IMR-90 (cell line): ENCODE results near the gene CCL5.

Experiments used
- ELK1 ChIP-seq: fragments of 150-350 bp; IDR thresholded peaks from 2 replicates; pipeline ENCODE4 v1.6.1; 2016; ENCODE audit warnings: low read depth, mild to moderate bottlenecking, low read length, moderate library complexity, borderline replicate concordance
- MAZ ChIP-seq: IDR thresholded peaks from 2 replicates; pipeline ENCODE4 v1.6.1; 2012; ENCODE audit warnings: low read depth, mild to moderate bottlenecking, low read length, improper control_type of control experiment, moderate library complexity, borderline replicate concordance
- POLR2A ChIP-seq: IDR thresholded peaks from 2 replicates; pipeline ENCODE4 v1.6.1; 2012; ENCODE audit warnings: mild to moderate bottlenecking, low read depth, low read length
- SMC3 ChIP-seq: fragments of 150-350 bp; IDR thresholded peaks from 2 replicates; pipeline ENCODE4 v1.6.1; 2016; ENCODE audit warnings: low read depth, mild to moderate bottlenecking, antibody characterized with exemption, low read length, moderate library complexity
- TF ChIP-seq, protein P1 (sequence below): conservative IDR thresholded peaks from 2 replicates; pipeline ENCODE4 v1.5.1; 2012; ENCODE audit warnings: mild to moderate bottlenecking, low read depth, low read length, improper control_type of control experiment

- TF ChIP-seq, protein P1, sequence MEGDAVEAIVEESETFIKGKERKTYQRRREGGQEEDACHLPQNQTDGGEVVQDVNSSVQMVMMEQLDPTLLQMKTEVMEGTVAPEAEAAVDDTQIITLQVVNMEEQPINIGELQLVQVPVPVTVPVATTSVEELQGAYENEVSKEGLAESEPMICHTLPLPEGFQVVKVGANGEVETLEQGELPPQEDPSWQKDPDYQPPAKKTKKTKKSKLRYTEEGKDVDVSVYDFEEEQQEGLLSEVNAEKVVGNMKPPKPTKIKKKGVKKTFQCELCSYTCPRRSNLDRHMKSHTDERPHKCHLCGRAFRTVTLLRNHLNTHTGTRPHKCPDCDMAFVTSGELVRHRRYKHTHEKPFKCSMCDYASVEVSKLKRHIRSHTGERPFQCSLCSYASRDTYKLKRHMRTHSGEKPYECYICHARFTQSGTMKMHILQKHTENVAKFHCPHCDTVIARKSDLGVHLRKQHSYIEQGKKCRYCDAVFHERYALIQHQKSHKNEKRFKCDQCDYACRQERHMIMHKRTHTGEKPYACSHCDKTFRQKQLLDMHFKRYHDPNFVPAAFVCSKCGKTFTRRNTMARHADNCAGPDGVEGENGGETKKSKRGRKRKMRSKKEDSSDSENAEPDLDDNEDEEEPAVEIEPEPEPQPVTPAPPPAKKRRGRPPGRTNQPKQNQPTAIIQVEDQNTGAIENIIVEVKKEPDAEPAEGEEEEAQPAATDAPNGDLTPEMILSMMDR: no peak
- TF ChIP-seq SMC3: no peak
- no peak for TF ChIP-seq MAZ
- no peak for TF ChIP-seq ELK1
- no peak for TF ChIP-seq POLR2A
Measured at GRCh38 chr17:35868737-35869136, 11.4 kb downstream of the CCL5 start, which contains the start of gene HEATR9.
